HL-60 (cell line): ENCODE measurements around the gene TOB1.

Experiments
- DNase-seq, 2 experiments: peaks; one replicate each; pipeline ENCODE4 v3.0.0-alpha.2; 2010 to 2020; ENCODE audit warnings: low read depth in 1 of 2, low spot score in 1 of 2
- H3K27ac ChIP-seq: fragments of 250-450 bp; sonication (Bioruptor Pico); replicated peaks from 2 replicates; pipeline ENCODE4 v1.5.1; 2020; ENCODE audit warnings: mild to moderate bottlenecking, moderate library complexity
- H3K27me3 ChIP-seq: fragments of 250-450 bp; sonication (Bioruptor Pico); 2 replicates; pipeline ENCODE4 v1.5.1; 2021; ENCODE audit warnings: mild to moderate bottlenecking, moderate library complexity; ENCODE audit not compliant: insufficient read depth, poor library complexity, severe bottlenecking
- H3K4me3 ChIP-seq: replicated peaks from 2 replicates; pipeline ENCODE4 v1.5.1; 2011; ENCODE audit warnings: mild to moderate bottlenecking, control low read depth, low read length; ENCODE audit not compliant: insufficient read depth
- GABPA ChIP-seq: IDR thresholded peaks from 2 replicates; pipeline ENCODE4 v1.6.1; 2012; ENCODE audit warnings: low read depth
- POLR2AphosphoS5 ChIP-seq: IDR thresholded peaks from 2 replicates; pipeline ENCODE4 v1.6.1; 2012; ENCODE audit warnings: low read depth
- SPI1 ChIP-seq: IDR thresholded peaks from 2 replicates; pipeline ENCODE4 v1.6.1; 2012; ENCODE audit warnings: low read depth, mild to moderate bottlenecking, borderline replicate concordance
- TF ChIP-seq, protein P1 (sequence below): IDR thresholded peaks from 2 replicates; pipeline ENCODE4 v1.6.1; 2012; ENCODE audit warnings: low read depth; ENCODE audit not compliant: insufficient replicate concordance
- TF ChIP-seq, protein P2 (sequence below): IDR thresholded peaks from one replicate; pipeline ENCODE4 v1.5.1; 2011; ENCODE audit warnings: low read length, control low read depth, inconsistent platforms; ENCODE audit not compliant: insufficient read depth

TOB1 gene

GRCh38 chr17:50891577-50891989, 25.4 kb upstream of the TOB1 start:
- TF ChIP-seq, protein P1, sequence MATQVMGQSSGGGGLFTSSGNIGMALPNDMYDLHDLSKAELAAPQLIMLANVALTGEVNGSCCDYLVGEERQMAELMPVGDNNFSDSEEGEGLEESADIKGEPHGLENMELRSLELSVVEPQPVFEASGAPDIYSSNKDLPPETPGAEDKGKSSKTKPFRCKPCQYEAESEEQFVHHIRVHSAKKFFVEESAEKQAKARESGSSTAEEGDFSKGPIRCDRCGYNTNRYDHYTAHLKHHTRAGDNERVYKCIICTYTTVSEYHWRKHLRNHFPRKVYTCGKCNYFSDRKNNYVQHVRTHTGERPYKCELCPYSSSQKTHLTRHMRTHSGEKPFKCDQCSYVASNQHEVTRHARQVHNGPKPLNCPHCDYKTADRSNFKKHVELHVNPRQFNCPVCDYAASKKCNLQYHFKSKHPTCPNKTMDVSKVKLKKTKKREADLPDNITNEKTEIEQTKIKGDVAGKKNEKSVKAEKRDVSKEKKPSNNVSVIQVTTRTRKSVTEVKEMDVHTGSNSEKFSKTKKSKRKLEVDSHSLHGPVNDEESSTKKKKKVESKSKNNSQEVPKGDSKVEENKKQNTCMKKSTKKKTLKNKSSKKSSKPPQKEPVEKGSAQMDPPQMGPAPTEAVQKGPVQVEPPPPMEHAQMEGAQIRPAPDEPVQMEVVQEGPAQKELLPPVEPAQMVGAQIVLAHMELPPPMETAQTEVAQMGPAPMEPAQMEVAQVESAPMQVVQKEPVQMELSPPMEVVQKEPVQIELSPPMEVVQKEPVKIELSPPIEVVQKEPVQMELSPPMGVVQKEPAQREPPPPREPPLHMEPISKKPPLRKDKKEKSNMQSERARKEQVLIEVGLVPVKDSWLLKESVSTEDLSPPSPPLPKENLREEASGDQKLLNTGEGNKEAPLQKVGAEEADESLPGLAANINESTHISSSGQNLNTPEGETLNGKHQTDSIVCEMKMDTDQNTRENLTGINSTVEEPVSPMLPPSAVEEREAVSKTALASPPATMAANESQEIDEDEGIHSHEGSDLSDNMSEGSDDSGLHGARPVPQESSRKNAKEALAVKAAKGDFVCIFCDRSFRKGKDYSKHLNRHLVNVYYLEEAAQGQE, result no peak
- TF ChIP-seq, protein P2, sequence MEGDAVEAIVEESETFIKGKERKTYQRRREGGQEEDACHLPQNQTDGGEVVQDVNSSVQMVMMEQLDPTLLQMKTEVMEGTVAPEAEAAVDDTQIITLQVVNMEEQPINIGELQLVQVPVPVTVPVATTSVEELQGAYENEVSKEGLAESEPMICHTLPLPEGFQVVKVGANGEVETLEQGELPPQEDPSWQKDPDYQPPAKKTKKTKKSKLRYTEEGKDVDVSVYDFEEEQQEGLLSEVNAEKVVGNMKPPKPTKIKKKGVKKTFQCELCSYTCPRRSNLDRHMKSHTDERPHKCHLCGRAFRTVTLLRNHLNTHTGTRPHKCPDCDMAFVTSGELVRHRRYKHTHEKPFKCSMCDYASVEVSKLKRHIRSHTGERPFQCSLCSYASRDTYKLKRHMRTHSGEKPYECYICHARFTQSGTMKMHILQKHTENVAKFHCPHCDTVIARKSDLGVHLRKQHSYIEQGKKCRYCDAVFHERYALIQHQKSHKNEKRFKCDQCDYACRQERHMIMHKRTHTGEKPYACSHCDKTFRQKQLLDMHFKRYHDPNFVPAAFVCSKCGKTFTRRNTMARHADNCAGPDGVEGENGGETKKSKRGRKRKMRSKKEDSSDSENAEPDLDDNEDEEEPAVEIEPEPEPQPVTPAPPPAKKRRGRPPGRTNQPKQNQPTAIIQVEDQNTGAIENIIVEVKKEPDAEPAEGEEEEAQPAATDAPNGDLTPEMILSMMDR, result no peak
- TF ChIP-seq SPI1 (no peak), GABPA (no peak), POLR2AphosphoS5 (no peak)
- Histone ChIP-seq H3K27ac (no peak overlapping the region), H3K27me3 (no peaks in the 10 kb centered on the region), H3K4me3 (no peak overlapping the region)
- no peak for DNase-seq

GRCh38 chr17:50890675-50891516, 24.7 kb upstream of the TOB1 start:
- TF ChIP-seq, protein P2, result no peak
- TF ChIP-seq GABPA, result no peak
- TF ChIP-seq POLR2AphosphoS5, result no peak
- TF ChIP-seq SPI1, result no peak
- TF ChIP-seq, protein P1, result no peak
- no peak for DNase-seq
- Histone ChIP-seq H3K27ac (no peak overlapping the region), H3K4me3 (no peak overlapping the region), H3K27me3 (no peaks in the 10 kb centered on the region)

GRCh38 chr17:50889528-50890118, 23.5 kb upstream of the TOB1 start:
- H3K27me3 ChIP-seq, result no peaks in the 10 kb centered on the region
- H3K27ac ChIP-seq, result no peak overlapping the region
- no peak for TF ChIP-seq POLR2AphosphoS5
- TF ChIP-seq, protein P2, result no peak
- DNase-seq, result no peak
- no peak overlapping the region for H3K4me3 ChIP-seq
